HG02840 (cell line): Measurements from ENCODE around the gene PRR5L.

Source experiments
- ATAC-seq: cut with Tn5 transposase; IDR thresholded peaks from one replicate; pipeline ENCODE4 v1.9.1; 2021; ENCODE audit warnings: mild to moderate bottlenecking, moderate library complexity, moderate number of reproducible peaks; ENCODE audit not compliant: unreplicated experiment, low FRiP score

The PRR5L gene

DNA sequence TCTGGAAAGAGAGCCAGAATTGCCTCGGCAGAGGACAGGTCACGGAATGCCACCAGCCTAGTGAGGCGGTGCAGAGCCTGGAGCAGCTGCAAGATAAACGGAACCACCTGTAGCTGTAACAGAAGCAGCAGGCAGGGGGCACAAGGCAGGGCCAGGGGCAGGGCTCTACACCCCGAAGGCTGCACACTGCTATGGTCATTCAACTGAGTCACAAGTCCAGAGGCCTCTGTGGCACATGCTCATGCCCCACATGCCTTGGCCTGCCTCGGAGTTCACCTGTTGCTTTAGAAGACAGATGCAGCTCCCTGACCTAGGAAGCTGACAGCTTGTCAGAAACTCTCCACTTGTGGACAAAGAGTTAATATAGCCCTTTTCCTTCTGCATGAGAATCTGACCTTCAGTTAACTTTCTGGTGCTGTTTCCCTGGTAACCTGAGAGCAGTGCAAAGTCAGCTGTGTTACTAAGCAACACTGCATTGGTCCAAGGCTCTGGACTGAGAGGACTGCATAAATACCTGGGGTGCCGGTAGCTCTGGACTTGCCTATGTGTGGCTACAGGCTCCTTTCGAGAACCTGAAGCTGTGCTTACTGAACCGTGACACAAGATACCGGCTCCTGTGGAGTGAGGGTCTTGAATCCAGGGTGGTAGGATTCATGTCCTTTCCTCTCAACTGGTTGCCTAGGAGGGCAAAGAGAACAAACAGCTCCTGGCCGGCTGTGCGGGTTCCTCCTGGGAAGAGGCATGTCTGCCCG is 17.4 kb upstream of the PRR5L start:
- no peak for ATAC-seq

DNA sequence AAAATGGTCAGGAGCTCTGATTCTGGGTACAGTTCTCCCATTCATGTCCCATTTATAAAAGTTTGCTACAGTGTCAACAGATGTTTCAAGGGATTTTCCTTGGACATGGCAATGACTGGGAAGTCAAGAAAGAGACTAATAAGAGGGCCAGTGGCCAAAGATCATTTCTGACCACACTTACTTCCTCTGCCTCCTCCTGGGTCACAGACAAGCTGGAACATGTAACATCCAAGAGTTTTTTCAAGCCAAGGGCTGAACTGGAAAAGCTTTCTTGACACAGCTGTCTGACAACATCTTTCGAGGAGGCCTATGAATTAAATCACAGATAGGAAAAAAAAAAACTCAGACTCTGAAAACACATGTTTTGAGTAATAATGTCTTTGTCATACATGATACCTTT is 15.6 kb upstream of the PRR5L start:
- no peak for ATAC-seq

DNA sequence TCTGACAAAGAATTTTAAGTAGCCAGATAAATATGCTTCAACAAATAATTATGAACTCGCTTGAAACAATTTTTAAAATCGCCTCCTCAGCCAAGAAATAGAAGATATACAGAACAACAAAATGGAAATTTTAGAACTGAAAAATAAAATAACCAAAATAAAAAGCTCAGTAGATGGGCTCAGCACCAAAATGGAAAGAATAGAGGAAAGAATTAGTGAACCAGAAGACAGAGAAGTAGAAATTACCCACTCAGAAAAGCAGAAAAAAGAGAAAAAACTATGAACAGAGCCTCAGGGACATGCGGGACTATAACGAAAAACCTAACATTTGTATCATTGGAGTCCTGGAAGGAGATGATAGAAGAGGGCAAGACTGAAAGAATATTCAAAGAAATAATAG is 14.2 kb upstream of the PRR5L start:
- no peak for ATAC-seq

DNA sequence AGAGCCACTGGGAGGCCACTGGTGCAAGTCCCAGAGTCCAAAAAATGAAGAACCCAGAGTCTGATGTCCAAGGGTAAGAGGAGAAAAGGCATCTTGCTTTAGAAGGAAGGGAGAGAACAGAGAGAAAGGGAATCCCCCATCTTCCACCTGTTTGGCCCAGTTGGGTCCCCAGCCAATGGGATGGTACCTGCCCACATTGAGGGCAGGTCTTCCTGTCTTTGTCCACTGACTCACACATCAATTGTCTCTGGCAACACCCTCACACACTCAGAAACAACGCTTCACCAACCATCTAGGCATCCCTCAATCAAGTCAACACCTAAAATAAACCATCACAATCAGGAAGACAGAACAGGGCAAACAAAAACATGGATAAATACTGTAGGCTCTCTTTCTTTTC is 13.2 kb upstream of the PRR5L start:
- ATAC-seq, result no peak

DNA sequence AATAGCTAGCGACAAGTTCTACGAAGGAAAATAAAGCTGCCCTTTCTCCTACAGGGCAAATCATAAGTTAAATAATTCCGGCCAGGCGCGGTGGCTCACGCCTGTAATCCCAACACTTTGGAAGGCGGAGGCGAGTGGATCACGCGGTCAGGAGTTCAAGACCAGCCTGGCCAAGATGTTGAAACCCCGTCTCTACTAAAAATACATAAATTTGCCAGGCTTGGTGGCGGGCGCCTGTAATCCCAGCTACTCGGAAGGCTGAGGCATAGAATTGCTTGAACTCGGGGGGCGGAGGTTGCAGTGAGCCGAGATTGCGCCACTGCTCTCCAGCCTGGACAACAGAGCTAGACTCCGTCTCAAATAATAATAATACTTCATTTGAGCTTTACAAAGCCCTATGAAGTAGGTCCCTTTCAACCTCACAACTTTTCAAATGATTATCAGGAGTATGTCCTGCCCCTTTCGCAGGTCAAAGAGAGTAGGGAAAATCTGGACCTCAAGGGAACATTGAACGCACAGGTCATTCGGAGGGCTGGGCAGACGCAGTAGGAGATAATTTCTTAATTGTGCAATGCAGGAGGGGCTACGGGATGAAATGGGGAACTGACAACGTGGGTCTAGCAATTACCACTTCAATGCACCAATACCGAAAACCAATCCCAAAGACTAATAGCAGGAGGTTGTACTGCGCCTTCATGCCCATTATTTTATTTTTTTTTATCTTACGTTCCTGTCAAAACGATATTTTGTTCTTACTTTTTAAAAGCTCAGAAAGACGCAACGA is 7.5 kb upstream of the PRR5L start:
- no peak for ATAC-seq

DNA sequence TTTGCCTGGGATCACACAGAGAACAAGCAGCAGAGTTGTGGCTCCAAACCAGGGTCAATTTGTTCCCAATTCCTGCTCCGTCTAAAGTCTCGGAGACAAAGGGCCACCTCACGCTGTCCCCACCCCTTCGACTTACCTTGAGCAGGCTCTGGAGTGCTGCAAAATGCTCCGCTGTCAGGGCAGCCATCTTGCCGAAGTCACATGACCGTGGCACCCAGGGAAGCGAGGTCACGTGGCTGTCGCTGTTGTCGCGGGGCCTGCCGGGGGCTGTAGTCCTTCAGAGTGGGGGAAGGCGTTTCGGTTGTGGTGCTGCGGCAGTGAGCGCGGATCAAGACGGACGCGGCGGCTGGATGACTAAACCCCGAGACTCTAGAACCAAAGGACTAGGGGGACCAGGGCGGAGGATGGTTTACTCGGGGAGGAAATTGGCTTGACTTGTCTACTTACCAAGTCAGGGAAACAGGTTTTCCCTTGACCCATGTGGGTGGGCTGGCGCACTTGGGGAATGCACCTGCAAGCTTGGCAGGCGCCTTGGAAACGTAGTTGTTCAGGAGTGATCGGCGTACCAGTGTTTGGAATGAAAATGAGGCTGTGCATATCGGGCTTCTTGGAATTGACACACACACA is 6.7 kb upstream of the PRR5L start, which contains the start of gene COMMD9:
Gene COMMD9, minus strand, starts transcription at position 199 of the 627 bp plus-strand sequence. Its CDS starts 12 bp downstream, at position 187.
- ATAC-seq, result peak; percentile 98

DNA sequence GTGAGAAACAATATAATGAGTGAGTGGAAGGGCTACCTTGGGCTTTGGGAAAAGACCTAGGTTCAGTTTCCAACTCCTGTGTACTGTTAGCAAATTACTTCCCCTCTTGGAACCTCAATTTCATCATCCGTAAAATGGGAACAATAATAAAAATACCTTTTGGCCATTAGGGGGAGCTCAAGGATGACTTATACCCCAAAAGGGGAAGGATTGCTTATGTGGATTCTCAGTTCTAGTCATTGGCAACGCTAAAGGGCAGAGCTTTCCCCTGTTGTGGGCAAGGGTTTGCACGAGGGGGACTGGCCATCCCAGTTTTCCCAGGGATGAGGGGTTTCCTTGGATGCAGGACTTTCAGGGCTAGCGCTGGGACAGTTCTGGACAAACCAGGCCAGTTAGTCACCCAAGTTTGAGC is 3.8 kb upstream of the PRR5L start:
- ATAC-seq, result no peak

DNA sequence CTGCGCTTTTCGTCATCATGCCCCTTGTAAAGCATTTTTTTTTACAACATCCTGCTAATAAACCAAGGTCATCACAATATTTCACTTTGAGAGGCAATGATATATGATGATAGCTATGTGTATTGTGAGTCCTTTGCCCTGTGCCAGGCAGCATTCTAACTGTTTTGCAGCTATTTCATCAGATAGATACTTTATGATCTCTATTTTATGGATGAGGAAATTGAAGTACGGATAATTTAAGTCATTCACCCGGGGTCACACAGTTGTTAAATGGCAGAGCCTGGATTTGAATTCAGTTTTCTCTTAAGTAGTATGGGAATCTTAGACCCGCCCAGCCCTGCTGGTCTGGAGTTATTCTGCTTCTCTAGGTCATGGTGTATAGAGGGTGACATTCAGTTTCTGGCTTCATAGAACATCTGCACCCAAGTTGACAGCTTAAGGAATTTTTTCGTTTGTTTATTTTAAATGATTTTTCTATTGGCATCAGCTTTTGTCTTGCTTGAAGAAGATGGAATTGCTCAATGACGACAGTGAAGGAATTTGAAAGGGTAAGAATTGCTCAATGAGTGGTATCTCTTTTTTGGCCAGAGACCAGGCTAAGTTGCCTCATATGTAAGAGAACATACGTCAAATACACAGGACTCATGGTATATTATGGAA is 926 bp downstream of the PRR5L start:
- ATAC-seq, result no peak

DNA sequence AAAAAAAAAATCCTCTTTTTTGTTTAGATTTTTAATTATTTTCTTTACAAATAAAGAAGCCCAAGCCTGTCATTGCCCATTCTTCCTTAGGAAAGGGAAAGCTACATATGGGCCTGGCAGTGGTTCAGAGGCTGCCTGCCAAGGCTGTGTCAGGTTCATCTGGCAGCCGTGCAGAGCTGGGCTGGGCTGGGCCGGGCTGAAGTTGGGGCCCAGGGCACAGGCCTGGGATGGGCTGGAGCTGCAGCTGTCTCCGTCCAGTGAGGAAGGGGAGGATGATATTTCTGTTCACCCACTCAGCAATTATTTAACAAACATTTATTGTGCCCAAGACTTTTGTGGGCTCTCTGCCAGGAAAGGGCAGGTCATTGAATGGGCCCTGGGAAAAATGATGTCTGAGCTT is 4.6 kb downstream of the PRR5L start:
- ATAC-seq, result no peak

DNA sequence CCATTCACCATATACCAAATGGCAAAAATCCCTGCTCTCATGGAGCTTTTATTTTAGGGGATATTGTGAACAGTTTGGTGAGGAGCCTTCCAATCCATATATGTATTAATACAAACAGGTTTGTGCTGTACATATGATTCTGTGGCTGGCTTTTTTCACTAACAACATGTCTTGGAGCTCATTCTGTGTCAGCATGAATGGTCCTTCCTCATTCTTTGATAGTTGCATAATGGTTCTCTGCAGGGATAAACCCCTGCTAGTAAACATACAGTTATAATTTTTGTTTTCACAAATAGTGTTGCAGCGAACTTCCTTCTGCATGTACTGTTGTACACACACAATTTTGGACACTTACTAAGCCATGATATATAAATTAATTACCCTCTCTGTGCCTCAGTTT is 8.3 kb downstream of the PRR5L start:
- ATAC-seq, result no peak

DNA sequence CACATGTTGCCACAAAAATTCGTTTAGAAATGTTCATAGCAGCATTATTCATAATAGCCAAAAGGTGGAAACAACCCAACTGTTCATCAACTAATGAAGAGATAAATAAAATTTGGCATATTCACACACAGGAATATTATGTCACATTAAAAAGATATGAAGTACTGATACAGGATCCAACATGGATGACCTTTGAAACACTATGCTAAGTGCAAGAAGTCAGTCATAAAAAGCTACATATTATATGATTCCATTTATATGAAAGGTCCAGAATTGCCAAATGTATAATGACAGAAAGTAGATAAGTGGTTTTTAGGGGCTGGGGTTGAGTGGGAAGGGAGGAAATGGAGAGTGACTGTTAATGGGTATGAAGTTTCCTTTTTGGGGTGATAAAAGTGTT is 9.0 kb downstream of the PRR5L start:
- ATAC-seq, result no peak

DNA sequence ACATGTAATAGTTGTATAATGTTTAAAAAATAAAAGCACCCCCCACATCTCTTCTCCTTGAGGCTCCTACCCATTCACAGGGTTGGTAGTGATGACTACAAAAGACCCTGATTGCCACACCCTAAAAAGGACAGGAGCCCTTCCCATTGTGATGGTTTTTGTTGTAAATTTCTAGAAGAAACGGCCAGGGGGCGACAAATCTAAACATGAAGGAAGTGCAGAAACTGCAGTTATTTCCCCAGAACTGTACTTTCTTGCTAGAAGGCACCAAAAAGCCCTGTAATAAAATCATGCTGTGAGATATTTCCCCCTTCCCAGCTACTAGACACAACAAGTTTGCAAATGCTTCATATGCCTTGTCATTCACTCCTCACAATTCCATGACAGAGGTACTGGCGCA is 10.8 kb downstream of the PRR5L start:
- no peak for ATAC-seq

DNA sequence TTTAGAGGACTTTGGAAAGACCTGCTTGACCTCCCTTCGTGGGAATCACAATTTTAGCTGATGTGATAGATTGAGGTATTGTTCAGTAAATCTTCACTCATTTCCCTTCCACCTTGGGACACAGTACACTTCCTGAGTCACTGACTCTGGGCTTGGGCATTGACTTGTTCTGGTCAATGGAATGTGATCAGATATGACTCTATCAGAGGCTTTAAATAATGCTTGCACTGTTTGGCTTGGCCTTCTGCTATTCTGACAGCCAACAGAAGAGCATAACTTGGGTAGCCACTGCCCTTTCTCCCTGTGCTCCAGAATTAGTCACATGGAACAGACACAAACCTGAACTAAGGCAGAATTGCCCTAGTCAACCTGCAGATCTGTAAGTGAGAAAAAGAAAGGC is 12.5 kb downstream of the PRR5L start:
- ATAC-seq, result no peak

DNA sequence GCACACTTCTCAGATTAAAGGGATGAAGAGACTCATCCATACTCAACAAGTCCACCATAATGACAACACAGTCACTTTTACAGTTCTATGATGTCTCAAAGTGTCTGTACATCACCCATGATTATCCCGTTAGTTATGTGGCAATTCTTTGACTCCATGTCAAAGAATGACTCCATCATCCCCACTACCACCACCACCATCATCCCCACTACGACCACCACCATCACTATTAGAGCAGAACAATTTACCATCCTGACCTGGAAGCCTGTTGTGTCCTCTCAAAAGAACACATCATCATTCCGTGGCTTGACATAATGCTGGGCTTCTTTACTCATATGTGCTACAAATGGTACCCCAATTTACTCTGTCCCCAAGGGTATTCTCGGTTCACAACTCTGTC is 13.7 kb downstream of the PRR5L start:
- ATAC-seq, result no peak

DNA sequence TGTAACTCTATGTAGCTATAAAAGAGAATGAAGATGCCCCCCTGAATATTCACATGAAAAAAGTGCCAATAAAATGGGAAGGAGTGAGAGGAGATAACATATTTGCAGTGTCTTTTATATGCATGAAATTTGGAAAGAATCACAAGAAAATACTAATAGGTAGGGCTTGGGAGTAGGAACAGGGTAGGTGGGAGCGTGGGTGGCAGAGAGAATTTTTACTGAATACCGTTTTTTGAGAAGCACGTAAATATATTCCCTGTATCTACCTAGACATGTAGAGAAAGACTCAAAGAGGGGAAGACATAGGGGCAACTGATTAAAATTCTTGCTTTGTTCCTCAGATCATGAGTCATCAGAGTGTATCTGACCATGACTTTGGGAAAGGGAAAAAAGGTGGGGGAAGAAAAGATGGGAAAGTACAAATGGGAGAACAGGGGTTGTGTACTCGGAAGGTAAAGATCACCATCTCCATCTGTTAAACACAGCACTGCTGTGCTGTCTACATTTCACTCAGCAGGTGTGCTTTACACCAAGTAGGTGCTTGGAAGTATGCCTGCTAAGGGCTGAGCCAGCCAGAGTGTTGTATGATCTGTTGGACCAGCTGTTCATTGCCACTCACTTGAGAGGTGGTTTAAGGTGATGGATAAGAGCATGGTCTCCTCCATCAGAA is 16.0 kb downstream of the PRR5L start:
- ATAC-seq, result no peak

DNA sequence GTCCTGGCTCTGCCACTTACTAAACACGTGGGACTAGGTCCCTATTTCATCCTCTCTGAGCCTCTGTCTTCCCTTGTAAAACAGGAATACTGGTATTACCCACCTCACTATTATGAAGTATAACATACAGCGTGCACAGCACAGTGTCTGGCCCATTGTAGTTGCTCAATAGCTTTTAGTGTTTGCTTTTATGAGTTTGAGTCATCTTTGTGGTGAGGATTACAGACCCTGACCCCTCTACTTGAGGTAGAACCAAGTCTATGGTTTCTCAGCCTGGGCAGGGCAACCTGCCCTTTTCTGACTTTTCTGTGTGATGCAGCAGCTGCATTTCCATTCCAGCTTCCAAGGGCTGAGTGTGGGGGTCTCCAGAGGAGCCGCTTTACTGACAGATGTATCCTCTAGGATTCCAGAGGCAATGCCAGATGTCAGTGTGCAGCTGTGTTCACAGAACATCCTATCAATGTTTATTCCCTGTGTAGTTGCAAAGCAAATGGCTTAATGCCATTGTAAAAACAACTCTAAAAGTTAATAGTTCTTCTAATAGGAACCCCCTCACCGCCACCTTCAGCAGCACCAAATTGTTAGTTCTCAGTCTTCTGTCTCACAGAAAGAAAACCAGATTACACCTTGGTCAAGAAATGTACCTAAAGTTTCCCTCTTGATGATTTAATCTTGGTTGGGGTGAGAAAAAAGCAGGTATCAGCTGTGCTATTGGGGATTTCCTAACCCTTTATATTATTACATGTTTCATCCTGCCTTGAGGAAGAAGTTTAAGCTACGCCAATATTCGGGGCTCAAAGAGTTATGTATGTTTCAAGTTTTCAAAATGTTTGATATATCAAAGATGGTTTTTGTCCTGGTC is 16.8 kb downstream of the PRR5L start:
- ATAC-seq, result no peak

DNA sequence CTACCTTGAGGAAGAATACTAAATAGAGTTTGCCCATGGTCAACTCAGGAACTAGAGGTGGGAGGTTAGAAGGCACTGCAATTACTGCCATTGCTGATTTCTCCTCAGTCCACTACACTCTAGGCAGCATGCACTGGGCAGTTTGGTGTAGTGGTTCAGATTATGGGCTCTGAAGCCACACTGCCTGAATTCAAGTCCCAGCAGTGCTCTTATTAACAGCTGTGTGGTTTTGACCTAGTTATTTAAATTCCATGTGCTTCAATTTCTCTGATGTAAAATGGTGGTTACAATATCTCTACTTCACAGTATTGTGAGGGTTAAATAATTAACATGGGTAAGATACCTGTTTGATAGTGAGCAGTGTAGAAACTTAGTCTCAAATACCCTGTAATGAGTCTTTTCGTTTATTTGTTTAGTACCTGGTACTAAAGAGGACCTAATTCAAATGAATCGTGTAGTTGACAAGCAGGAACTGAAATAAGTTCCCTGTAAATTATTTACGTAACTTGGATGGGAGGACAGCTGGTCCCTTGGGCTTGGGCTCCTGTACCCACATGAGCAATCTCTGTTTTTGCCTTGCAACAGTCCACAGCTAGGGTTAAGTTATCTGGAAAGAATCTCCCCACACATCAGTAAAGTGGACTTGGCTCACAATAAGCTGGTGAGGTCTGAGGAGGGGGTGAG is 17.8 kb downstream of the PRR5L start:
- ATAC-seq, result peak; percentile 67

DNA sequence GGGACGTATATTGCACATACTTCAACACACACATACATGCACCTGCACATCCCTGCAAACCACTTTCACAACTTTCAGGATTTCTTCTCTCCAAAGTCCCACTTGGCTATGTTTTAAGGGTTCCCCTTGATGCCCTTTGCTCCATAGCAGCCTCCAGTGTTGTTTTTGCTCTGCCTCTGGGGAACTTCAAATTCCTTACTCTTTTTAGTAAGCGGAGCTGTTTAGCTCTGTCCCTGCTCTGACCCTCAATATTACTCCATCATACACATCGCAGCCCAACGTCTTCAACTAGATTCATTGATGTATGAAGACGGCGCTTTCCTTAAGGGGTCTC is 18.3 kb downstream of the PRR5L start:
- ATAC-seq, result no peak

DNA sequence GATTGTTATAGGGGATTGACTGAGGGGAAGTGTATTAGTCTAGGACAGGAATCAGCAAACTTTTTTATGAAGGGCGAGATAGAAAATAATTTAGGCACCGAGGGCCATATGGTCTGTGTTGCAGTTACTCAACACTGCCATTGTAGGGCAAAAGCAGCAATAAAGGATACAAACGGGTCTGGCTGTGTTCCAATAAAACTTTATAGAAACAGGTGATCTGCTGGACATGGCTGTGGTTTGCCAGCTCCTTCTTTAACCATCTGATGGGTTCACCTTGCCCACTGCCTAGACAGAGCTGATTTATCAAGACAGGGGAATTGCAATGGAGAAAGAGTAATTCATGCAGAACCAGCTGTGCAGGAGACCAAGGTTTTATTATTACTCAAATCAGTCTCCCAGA is 20.0 kb downstream of the PRR5L start:
- no peak for ATAC-seq
